ENCODE results near the gene PSMD7. TPM values are rescaled to one million over a fixed set of nuclear protein-coding genes. Genes with fewer than 3 reads are reported as not detected.
"Not testable (repeated sequence)": the region's sequence is repeated elsewhere in the genome, so short reads cannot be mapped to it uniquely, and the experiment has no call there.

PSMD7 gene
- total RNA-seq, 1 donor from 2014 or later: 83.3 TPM

DNA sequence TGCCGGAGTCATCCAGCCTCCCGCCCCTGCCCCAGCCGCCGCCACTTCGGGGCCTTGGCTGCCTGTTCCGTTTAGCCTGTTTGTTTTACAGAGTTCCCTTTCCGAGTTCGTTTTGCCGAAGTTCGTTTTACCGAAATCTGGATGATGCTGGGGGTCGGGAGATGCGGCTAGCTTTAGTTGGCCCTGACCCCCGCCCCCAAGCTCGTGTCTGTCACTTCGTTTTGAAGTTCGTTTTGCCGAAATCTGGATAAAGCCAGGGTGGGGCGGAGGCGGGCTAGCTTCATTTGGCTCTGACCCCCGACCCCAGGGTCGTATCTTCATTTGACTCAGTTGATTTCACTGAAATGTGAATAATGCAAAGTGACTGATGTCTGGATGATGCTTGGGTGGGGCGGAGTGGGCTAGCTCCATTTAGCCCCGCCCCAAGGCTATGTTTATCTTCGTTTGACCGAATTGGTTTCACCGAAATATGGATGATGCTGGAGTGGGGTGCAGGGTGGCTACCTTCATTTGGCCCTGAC, 591 bp downstream of the PSMD7 start:
- DNase-seq (ENCODE audit: low spot score): peak; percentile 48

DNA sequence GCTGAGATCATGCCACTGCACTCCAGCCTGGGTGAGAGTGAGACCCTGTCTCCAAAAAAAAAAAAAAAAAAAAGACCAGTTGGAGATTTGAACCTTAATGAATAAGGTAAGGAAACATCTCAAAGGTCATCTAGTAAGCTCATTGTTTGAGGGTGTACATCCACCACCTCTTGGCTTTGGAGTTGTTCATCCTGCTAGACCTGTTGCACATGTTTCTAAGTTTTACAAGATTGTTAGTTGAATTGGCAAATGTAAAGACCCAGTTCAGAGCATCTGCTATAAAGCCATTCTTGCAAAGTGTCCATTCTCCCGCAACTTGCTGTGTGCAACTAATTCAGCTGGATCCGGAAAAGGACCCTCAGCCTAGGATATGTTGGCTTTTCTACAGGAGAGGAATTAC, 1.5 kb downstream of the PSMD7 start:
- DNase-seq (ENCODE audit: low spot score): no peak

DNA sequence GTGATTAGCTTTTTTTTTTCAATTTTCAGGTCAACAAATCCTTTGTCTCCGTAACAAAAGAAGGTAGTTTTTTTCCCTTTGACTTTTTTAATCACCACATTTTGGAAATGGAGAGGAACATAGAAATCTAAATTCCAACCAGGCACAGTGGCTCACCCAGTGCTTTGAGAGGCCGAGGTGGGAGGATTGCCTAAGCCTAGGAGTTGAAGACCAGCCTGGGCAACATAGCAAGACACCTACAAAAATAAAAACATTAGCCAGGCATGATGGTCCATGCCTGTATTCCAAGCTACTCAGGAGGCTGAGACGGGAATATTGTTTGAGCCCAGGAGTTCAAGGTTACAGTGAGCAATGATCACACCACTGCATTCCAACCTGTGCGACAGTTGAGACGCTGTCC, 5.7 kb downstream of the PSMD7 start:
- no peak for DNase-seq (ENCODE audit: low spot score)

DNA sequence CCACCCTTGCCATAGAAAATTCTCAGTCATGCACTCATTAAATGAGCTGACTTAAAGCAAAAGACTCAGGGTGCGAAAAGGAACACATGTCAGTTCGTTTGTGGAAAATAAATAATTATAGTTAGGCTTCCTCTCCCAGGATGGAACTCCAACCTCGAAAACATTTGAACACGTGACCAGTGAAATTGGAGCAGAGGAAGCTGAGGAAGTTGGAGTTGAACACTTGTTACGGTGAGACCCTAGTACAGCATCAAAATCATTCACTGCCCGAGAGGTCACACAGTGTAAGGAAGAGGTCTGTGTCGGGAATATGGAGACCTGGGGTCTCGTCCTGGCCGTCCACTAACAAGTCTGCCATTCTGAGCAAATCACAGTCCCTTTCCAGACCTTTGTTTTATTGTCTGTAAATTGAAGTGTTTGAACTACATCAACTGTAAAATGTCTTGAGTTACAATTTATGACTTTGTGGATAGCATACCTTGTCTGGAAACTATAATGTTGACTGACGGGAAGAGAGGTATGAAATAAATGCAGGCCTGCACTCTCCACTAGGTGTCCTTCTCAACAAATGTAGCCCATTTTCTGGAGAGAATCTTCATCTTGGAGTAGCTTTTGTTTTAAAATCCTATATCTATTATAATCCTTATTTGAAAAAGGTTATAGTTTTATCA, 7.7 kb downstream of the PSMD7 start:
- DNase-seq (ENCODE audit: low spot score): no peak

DNA sequence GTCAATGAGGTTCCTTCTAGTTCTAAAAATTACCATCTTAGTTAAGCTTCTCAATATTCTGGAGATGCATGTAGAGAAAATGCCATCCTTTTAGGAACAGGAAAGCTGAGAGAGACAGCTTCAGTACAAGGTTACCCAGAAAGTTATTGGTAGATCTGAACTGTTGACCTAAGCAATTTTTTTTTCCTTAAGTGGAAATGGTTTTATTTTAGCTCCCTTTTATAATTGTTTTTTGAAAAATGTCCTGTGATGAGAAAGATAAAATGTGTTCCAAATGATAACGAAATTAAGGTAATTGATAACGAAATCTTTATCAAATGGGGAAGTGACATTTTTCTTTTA, 8.2 kb downstream of the PSMD7 start:
- no peak for DNase-seq (ENCODE audit: low spot score)

DNA sequence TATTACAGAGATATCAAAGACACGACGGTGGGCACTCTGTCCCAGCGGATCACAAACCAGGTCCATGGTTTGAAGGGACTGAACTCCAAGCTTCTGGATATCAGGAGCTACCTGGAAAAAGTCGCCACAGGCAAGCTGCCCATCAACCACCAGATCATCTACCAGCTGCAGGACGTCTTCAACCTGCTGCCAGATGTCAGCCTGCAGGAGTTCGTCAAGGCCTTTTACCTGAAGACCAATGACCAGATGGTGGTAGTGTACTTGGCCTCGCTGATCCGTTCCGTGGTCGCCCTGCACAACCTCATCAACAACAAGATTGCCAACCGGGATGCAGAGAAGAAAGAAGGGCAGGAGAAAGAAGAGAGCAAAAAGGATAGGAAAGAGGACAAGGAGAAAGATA, 8.7 kb downstream of the PSMD7 start:
- no peak for DNase-seq (ENCODE audit: low spot score)

DNA sequence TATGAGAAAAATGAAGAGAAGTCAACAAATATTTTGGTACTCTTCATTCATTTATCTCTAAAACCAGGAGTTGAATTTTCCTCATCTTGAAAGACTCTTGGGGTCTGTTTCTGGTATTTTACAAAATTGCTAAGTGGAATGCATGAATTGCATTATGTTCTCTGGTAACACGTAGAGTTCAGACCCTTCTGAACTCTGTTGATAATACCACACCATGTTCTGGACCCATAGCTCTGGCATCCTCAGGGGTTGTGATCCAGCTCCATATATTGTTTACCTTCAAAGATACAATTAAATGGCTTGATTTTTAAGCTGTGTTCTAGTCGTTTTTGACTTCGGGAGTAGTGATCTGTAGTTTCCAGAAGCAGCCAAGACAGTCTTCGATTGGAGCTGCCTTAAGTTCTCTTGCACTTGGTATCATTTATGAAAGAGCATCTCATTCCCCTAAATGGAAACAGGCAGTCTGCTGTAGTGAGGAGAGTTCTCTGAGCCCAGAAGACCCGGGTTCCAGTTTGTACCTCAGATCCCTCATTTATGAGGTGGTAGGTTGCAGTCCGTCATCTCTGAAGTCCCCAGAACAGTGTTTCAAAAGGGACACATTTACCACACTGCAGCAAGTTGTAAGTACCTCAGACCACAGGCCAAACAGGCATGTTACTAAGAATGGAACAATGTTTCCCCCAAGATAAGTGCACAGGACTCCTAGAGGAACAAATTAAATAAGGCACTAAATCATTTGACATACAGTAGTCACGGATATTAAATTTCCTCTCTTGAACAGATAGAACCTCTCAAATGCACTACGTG, 9.6 kb downstream of the PSMD7 start:
- DNase-seq (ENCODE audit: low spot score): no peak

DNA sequence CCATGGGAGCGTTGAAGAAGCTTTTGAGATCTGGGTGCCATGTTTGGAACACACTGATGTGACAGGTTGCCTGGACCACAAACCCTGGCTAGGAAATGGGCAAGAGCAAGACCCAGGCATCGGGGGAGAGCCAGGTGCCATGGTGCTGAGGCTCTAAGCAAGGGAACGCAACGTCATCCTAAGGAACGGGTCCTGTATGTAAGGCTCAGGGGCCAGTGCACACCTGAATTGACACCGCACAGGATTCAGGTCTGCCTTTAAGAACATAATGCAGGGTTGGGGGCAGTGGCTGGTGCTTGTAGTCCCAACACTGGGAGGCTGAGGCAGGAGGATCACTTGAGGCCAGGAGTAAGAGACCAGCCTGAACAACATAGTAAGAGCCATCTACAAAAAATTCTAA, 10.8 kb downstream of the PSMD7 start:
- no peak for DNase-seq (ENCODE audit: low spot score)

DNA sequence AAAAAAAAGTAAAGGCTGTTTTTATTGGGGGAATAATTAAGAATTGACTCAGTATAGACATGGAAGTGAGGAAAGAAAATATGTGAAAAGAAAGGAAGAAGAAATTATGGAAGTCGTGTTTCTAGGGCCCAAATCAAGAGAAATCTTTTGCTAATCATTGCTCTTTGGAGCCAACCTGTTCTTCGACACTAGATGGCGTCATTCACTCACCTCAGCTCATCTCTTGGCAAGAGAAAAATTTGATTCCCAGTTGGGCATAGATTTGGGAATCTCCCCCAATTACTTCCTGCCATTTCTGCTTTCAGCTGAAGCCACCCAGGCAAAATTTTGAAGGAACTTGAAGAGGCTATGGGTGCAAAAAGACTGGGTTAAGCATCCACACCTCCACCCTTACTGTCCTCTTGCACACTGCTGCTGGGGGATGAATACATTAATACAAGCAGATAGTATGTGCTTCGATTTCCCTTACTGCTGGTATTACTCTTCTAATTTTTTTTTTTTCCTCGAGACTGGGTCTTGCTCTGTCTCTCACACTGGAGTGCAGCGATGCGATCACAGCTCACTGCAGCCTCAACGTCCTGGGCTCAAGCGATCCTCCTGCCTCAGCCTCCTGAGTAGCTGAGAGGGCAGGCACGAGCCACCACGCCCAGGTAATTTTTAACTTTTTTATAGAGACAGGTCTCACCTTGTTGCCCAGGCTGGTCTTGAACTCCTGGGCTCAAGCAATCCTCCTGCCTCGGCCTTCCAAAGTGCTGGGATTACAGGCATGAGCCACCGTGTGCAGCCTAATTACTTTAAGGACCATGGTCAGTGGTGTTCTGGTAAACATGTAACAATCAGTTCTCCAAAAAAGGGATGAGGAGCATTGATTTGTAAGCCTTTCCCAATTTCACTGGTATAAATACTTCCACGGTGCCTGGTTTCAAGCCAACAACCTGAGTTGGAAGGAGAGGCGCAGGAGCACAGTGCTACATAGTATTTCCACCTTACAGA, 13.5 kb downstream of the PSMD7 start:
- no peak for DNase-seq (ENCODE audit: low spot score)

DNA sequence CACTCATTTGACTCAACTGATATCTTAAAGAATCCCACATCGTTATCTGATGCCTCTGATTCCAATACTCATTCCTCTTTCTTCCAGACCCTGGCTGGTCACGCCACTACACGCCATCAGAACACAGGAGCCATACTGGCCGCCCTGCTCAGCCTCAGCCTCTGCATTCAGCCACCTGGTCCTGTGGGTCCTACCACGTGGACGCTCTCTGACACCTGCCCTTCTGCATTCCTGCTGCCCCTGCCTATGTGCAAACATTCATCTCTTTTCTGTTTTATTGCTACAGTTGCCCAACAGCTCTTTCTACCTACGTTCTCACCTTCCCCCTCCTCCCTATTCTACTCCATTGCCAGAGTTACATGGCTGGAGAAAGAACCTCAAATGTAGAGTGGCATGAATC, 18.4 kb downstream of the PSMD7 start:
- no peak for DNase-seq (ENCODE audit: low spot score)

DNA sequence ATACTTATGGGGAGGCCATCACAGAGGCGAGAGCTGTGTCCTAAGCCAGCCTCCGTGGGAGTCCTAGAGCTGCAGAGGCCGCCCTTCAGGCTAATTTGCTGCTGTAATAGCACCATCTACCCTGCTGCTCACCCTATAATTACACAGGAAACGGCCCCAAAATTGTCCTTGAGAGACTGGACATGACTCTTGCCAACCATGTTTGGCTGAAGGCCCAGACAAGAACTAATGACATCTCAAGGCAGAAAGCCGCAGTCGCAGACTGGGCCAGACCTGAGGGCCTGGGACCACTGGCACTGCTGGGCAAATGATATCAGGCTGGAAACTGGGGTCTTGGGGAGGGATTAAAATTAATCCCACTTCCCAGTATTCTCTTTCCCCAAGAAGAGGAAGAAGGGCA, 24.1 kb downstream of the PSMD7 start:
- DNase-seq (ENCODE audit: low spot score): no peak

DNA sequence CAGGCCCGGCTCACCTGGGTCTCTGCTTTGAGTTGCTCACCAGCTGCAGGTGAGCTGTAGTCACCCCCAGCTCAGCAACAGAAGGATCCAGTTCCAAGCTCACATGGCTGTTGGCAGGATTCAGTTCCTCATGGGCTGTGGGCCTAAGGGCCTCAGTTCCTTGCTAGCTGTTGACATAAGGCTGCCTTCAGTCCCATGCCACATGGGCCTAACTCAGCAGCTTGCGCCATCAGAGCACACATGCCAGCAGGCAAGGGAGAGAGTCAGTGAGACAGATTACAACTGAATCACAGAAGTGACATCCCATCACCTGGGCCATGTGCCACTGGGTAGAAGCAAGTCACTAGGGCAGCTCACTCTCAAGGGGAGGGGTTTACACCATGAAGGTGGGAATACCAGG, 24.7 kb downstream of the PSMD7 start:
- DNase-seq (ENCODE audit: low spot score): no peak

DNA sequence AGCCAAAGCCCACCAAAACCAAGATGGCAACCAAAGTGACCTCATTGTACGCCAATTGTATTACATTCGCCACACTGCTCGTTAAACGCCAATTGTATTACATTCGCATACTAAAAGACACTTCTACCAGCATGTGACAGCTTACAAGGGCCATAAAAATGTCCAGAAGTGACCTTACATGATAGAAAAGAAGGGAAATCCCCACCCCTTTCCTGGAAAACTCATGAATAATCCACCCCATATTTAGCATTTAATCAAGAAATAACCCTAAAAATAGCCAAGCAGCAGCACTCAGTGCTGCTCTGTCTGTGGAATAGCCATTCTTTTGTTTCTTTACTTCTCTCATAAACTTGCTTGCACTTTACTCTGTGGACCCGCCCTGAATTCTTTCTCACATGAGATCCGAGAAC, 25.7 kb downstream of the PSMD7 start:
- no peak for DNase-seq (ENCODE audit: low spot score)

DNA sequence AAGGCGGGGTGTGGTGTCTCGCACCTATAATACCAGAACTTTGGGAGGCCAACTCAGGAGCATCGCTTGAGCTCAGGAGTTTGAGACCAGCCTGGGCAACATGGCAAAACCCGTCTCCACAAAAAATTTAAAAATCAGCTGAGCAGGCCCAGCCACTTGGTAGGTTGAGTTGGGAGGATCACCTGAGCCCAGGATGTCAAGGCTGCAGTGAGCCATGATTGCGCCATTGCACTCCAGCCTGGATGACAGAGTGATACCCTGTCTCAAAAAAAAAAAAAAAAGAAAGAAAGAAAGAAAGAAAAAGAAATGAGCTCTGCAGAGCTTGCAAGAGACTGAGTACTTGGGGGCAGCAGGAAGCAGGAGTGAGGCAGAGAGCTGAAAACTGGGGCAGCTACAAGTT, 28.2 kb downstream of the PSMD7 start:
- not testable (repeated sequence) for DNase-seq (ENCODE audit: low spot score)

DNA sequence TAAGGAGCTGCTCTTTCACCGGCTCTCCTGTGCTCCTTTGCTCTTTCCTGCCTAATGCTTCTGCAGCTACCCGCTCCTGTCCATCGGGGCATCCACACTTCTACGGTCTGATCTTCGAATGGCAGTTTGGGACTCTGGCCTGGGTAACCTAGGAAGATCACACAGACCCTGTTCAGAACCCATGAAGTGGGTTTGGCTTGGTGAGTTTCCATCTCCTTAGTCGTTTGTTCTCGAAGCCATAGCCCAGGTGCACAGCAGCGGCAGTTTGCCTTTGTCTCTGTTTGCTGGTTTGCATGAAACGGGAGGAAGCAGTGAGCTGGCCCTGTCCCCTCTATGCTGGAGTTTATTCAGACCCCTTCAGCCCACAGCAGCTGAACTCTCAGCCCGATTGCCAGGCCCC, 29.0 kb downstream of the PSMD7 start:
- DNase-seq (ENCODE audit: low spot score): no peak

DNA sequence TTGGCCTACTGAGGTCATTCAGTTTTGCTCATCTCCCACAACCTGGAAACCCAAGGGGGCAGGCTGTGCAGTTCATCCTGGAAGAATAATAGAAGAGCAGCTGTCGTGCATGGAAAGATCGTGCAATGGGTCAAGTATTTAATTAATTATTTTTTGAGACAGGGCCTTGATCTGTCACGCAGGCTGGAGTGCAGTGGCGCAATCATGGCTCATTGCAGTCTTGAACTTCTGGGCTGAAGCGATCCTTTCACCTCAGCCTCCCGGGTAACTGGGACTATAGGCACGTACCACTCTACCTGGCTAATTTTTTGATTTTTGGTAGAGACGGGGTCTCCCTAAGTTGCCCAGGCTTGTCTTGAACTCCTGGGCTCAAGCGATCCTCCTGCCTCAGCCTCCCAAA, 31.7 kb downstream of the PSMD7 start:
- not testable (repeated sequence) for DNase-seq (ENCODE audit: low spot score)

DNA sequence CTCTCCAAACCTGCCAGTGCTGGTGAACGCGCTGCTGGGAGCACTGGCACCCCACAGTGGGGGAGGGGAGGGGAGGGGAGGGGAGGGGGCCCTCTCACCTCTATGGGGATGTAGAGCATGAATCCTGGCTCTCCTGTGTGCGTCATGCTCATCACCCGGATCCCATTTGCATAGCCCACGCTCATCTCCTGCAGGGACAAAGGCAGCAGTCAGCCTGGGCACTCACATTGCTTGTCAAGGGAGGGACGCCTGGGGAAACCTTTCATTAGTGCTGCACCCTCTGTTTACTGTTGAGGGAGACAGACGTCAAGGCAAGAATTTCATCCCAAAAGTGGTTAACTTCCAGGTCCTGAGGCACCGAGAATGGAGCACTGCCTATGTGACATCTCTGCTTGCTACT, 35.9 kb downstream of the PSMD7 start:
- DNase-seq (ENCODE audit: low spot score): not testable (repeated sequence)

DNA sequence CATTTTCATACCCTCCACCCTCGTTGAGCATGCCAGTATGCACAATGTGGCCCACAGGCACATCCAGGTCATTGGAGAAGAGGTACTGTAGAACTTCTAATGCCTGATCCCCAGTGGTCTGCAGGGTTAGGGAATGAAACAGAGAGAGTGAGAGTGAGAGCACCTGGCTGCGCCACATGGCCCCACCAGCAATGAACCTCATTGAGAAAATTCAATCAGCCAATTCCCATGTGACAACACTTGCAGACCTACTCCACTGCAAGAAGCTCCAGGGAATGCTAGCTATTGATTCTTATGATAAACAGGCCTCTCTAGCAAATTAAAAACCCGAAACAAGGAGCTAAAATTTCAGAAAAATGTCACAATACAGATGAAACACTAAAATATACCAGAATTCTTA, 40.9 kb downstream of the PSMD7 start:
- DNase-seq (ENCODE audit: low spot score): not testable (repeated sequence)

DNA sequence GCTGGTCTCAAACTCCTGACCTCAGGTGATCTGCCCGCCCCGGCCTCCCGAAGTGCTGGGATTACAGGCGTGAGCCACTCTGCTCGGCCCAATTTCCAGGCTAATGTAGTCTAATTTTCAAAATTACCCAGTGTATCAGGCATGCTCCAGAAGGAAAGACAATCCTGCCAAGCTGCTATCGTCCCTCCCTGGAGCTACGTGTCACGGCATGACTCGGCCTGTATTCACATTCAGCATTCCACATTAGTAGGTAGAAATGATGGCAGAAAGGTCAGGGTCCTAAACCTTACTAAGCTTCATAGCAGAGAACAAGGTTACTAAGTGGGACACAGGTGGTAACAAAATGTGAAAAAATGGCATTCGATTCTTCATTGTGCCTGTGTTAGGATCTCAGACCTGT, 42.6 kb downstream of the PSMD7 start:
- DNase-seq (ENCODE audit: low spot score): not testable (repeated sequence)

DNA sequence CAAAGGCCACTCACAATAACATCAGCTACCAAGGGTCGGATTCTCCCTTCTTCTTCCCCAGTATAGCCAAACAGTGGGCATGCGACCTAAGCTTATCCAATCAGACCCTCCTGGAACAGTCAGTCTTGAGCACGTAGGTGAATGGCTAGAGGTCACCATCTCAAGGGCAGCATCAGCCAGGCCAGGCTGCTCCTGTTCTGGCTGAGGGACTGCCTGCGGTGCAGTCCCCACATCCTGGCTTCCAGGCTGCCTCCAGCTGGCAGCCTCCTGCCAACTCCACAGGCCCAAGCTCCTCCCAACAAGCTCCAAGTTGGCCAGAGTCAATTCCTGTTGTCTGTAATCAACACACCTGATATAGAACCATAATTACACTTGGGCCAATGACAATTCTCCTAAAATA, 56.4 kb downstream of the PSMD7 start:
- DNase-seq (ENCODE audit: low spot score): not testable (repeated sequence)

Measured in ureter (tissue), 1 donor.